MG63 (cell line): ENCODE measurements around the gene ZNF668. TPM values are rescaled to one million over a fixed set of nuclear protein-coding genes. Genes with fewer than 3 reads are reported as not detected.

Experiments
- DNase-seq: peaks from one replicate; pipeline ENCODE4 v3.0.0-alpha.2; 2020
- H3K27me3 ChIP-seq: fragments of 250-450 bp; sonication (Bioruptor Pico); 2 replicates; pipeline ENCODE4 v1.5.1; 2020; ENCODE audit warnings: mild to moderate bottlenecking, moderate library complexity
- H3K36me3 ChIP-seq: fragments of 250-450 bp; sonication (Bioruptor Pico); 2 replicates; pipeline ENCODE4 v1.5.1; 2020; ENCODE audit warnings: mild to moderate bottlenecking, moderate library complexity
- H3K4me3 ChIP-seq: fragments of 250-450 bp; sonication (Bioruptor Pico); 2 replicates; pipeline ENCODE4 v1.5.1; 2020; ENCODE audit warnings: mild to moderate bottlenecking, moderate library complexity
- H3K9me3 ChIP-seq: fragments of 250-450 bp; sonication (Bioruptor Pico); 2 replicates; pipeline ENCODE4 v1.5.1; 2020; ENCODE audit warnings: mild to moderate bottlenecking, moderate library complexity
- total RNA-seq: library from RNA; depleted of rRNA; stranded (reverse); fragments of >200 nt; shearing (Covaris generic); gene quantifications from 2 replicates; pipeline ENCODE4 v1.2.3, GENCODE V29; 2014; ENCODE audit warnings: low replicate concordance; rRNA removed

ZNF668 gene
- total RNA-seq, result 34.1 and 47.4 TPM in 2 replicates

DNA sequence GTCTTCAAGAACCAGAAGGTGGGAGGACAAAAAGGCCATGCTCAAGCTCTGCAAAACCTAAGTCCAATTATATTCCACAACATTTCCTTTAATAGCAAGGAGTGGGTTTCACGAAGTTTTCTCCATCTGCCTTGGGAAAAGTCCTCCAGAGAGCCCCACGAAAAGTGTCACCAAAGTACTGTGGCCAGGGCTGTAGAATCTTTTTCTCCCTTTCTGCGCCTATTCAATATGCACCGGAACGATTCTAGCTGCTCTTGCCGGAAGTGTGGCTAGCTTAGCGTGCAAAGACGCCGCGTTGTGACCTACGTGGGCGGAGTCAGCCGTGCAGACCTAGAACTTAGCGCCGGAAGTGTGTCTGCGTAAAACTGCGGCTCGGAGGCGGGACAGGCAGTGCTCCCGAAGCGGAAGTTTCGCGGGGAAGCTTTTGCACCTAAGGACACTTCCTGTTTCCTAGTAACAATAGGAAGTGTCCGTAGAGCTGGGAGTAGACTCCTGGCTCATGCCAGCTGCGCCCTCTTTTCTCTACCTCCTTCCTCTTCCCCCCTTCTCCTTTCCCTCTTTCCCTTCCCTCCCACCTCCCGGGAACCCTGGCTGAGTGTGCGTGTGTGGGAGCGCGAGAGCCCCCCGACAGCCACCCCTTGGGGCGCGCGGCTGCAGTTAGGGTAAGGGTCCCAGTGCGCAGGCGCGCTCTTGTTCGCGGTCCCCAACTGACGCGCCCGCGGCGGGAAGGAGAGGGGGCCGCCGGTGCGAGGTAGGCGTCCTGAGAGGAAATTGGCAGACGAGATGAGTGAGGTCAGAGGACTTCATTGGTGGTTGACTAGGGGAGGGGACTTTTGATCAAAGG is at the start of gene ZNF668, which contains the start of gene ZNF646:
Gene ZNF668 (minus strand): TSS at position 271 of the 844 bp plus-strand sequence. CDS start 9,781 bp downstream, outside the sequence.
Gene ZNF646 (plus strand): TSS at position 453 of the 844 bp plus-strand sequence. CDS start 1,903 bp downstream, outside the sequence.
- H3K4me3 ChIP-seq, result peak within 1 kb of the TSS; percentile 94
- DNase-seq, result peak; percentile 100
- H3K36me3 ChIP-seq, result peaks cover 39% of the 10 kb centered on the region
- no peaks in the 10 kb centered on the region for H3K9me3 ChIP-seq
- no peaks in the 10 kb centered on the region for H3K27me3 ChIP-seq

DNA sequence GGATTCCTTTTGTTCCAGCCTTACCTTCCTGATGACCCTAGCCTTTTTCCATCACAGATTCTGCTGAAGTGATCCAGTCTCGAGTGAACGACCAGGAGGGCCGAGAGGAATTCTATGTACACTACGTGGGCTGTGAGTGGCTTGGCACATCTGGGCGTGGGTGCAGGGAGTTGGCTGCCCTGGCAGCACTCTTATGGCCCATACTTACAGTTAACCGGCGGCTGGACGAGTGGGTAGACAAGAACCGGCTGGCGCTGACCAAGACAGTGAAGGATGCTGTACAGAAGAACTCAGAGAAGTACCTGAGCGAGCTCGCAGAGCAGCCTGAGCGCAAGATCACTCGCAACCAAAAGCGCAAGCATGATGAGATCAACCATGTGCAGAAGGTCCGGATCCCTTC is 46.1 kb upstream of the ZNF668 start:
- no peak overlapping the region for H3K4me3 ChIP-seq
- H3K36me3 ChIP-seq, result peaks cover 60% of the 10 kb centered on the region
- H3K9me3 ChIP-seq, result no peaks in the 10 kb centered on the region
- DNase-seq, result no peak
- H3K27me3 ChIP-seq, result no peaks in the 10 kb centered on the region

DNA sequence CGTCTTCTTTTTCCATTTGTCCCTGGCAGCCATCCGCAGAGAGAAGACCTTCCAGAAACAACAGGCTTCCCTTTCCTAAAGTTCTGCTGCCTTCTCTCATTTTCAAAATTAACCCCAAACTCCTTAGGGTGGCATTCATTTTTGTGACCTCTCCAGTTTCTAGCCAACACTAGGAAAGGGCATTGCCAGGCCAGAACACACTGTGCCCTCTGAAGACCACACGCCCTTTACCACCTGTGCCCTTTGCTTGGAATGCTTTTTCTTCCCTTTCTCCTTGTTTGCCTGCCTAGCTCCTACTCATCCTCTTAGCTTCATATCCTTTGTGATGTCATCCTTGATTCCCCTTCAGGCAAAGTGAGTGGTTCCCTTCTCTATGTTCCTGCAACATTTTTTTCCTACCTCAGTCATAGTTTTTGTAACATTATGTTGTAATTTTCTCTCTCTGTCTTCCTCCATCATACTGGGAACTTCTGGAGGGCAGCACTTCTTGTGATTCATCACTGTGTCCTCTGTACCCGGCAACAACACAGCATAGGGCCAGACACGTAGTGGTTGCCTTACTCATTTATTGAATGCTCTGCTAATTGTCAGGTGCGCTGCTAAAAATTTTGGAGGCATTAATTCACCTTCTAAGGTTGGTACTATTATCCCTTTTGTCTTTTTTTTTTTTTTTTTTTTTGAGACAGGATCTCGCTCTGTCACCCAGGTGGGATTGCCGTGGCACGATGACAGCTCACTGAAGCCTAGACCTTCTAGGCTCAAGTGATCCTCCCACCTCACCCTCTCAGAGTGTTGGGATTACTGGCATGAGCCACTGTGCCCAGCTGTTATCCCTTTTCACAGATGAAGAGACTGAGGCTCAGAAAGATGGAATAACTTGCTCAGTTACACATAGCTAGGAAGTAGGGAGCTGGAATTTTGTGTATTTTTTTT is 44.4 kb upstream of the ZNF668 start:
- H3K36me3 ChIP-seq, result peaks cover 52% of the 10 kb centered on the region
- H3K27me3 ChIP-seq, result no peaks in the 10 kb centered on the region
- H3K4me3 ChIP-seq, result peak overlapping the region; percentile 94
- no peak for DNase-seq
- no peaks in the 10 kb centered on the region for H3K9me3 ChIP-seq

DNA sequence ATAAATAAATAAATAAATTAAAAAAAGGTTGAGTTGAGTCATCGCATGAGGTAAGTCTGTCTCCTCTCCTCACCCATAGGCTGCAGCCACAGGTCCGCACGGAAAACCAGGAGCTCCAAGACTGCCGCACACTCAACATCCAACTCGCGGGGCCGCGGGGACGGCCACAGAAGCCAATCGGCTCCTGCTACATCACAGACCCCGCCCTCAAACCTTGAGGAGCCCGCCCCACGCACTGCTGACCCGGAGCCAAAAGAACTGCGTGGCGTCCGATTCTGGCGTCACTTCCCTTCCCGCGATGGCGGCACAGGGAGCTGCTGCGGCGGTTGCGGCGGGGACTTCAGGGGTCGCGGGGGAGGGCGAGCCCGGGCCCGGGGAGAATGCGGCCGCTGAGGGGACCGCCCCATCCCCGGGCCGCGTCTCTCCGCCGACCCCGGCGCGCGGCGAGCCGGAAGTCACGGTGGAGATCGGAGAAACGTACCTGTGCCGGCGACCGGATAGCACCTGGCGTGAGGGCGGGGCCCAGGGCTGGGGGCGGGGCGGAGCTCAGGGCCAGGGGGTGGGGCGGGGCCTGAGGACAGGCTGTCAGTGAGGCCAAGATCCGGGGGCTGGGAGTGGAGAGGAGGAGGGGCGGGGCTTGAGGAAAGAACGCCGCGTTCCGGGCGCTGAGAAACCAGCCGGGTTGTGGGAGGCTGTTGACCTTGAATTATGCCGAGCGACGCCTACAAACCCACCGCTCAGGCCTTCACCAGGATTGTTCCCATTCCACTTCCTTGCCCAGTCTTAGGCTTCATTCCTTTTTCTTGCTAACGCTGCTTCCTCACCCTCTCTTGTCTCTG is 43.6 kb upstream of the ZNF668 start, which contains the start of gene KAT8:
Gene KAT8 (plus strand): TSS at position 281 of the 839 bp plus-strand sequence. CDS start 18 bp downstream, at position 299.
- Histone ChIP-seq H3K36me3 (peaks cover 50% of the 10 kb centered on the region), H3K4me3 (peak within 1 kb of the TSS; percentile 94), H3K27me3 (no peaks in the 10 kb centered on the region), H3K9me3 (no peaks in the 10 kb centered on the region)
- DNase-seq, result peak; percentile 99

DNA sequence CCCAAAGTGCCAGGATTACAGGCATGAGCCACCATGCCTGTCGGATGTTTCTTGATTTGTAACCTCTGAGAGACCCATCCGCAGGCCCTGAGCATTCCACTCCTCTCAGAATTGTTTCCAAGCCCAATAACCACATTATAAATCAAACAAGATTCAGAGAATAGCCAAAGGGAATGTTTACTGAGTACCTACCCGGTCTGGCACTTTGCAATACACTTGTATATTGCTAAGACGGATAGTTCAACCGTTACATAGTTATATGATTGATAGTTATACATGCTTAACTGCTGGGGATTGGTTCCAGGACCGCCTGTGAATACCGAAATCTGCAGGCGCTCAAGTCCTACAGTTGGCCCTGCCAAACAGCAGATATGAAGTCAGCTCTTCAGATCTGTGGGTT is 40.4 kb upstream of the ZNF668 start:
- Histone ChIP-seq H3K27me3 (no peaks in the 10 kb centered on the region), H3K36me3 (peaks cover 53% of the 10 kb centered on the region), H3K9me3 (no peaks in the 10 kb centered on the region), H3K4me3 (no peak overlapping the region)
- no peak for DNase-seq

DNA sequence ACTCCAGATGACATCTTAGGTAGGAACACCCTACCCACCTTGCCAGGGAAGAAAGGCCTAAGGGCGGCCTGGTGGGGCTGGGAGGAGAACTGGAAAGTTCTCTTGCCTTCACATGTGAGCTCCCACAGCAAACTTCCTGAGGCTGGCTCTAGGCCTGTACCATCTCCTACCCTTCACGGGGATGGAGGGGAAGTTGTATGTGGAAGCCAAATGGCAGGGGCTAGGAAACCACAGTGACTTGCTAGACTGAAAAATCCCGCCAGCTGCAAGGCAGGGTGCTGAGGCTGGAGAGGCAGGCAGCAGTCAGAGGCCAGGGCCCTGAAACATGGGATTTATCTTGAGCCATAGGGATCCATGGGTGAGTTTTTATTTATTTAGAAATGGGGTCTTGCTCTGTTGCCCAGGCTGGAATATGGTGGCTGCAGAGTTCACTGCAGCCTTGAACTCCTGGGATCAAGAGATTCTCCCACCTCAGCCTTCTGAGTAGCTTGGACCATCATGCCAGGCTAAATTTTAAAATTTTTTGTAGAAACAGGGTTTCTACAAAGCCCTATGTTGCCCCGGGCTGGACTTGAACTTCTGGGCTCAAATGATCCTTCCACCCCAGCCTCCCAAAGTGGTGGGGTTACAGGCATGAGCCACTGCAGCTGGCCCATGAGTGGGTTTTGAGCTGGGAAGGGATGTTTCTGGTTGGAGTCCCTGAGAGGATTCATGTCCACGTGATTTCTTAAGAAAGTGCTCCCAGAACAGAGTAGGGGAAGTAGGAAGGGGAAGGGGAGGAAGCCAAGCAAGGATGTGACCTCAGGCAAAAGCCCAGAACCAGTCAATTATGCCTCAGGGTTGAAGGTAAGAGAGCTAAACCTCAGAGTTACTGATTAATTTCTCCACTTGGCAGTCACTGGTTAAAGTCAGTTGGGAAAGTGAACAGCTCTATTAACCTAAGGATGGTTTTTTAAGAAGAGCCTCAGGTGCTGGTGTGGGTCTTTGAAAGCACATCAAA is 39.4 kb upstream of the ZNF668 start:
- Histone ChIP-seq H3K27me3 (no peaks in the 10 kb centered on the region), H3K9me3 (no peaks in the 10 kb centered on the region), H3K4me3 (no peak overlapping the region), H3K36me3 (peaks cover 46% of the 10 kb centered on the region)
- no peak for DNase-seq

DNA sequence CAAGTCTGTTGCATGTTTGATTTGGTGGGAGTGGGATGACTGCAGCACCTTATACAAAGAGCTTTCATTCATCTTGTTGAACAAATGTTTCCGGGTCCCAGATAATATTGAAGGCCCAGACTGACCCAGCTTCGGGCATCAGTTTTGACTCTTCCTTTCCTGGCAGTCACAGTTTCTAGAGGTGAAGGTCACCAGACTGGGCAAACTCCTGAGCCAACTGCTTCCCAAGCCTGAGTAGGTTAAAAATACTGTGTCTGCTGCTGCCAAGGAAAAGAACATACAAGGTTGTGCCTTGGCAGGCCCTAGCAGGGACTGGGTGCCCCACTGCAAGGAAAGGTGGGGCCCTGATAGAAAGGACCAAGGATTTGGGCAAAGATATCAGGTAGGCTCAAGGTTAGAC is 38.7 kb upstream of the ZNF668 start:
- DNase-seq, result no peak
- H3K27me3 ChIP-seq, result no peaks in the 10 kb centered on the region
- no peaks in the 10 kb centered on the region for H3K9me3 ChIP-seq
- peaks cover 45% of the 10 kb centered on the region for H3K36me3 ChIP-seq
- no peak overlapping the region for H3K4me3 ChIP-seq

GRCh38 chr16:31111881-31112466 is 37.9 kb upstream of the ZNF668 start:
- H3K27me3 ChIP-seq, result no peaks in the 10 kb centered on the region
- no peak overlapping the region for H3K4me3 ChIP-seq
- H3K9me3 ChIP-seq, result no peaks in the 10 kb centered on the region
- no peak for DNase-seq
- H3K36me3 ChIP-seq, result peaks cover 45% of the 10 kb centered on the region

- no peaks in the 10 kb centered on the region for H3K9me3 ChIP-seq
- peaks cover 40% of the 10 kb centered on the region for H3K36me3 ChIP-seq
- no peak overlapping the region for H3K4me3 ChIP-seq
- no peaks in the 10 kb centered on the region for H3K27me3 ChIP-seq
- no peak for DNase-seq
These were observed 36.3 kb upstream of the ZNF668 start for GRCh38 chr16:31110106-31111034.

DNA sequence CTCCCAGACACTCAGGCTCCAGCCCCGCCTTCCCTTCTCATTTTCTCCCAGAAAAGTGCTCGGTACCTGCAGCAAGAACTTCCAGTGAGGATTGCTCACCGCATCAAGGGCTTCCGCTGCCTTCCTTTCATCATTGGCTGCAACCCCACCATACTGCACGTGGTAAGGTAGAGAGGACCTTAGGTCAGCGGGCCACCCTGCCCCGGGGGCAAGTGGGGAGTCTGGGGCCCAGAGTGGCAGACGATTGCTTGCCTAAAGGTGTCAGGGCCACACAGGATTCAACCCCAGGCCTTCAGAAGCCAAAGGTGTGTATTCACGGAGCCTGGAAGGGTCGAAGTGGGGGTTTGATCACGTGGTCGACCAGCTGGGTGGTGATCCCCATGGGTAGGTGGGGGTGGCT is 35.6 kb upstream of the ZNF668 start:
- H3K9me3 ChIP-seq, result no peaks in the 10 kb centered on the region
- no peaks in the 10 kb centered on the region for H3K27me3 ChIP-seq
- no peak overlapping the region; the same call in 1 of the 2 replicates for H3K4me3 ChIP-seq
- H3K36me3 ChIP-seq, result peaks cover 40% of the 10 kb centered on the region
- no peak for DNase-seq

- peak overlapping the region; percentile 88 for H3K4me3 ChIP-seq
- peaks cover 40% of the 10 kb centered on the region for H3K36me3 ChIP-seq
- no peak for DNase-seq
- H3K27me3 ChIP-seq, result no peaks in the 10 kb centered on the region
- no peaks in the 10 kb centered on the region for H3K9me3 ChIP-seq
These were observed 34.9 kb upstream of the ZNF668 start for GRCh38 chr16:31108794-31109558.

DNA sequence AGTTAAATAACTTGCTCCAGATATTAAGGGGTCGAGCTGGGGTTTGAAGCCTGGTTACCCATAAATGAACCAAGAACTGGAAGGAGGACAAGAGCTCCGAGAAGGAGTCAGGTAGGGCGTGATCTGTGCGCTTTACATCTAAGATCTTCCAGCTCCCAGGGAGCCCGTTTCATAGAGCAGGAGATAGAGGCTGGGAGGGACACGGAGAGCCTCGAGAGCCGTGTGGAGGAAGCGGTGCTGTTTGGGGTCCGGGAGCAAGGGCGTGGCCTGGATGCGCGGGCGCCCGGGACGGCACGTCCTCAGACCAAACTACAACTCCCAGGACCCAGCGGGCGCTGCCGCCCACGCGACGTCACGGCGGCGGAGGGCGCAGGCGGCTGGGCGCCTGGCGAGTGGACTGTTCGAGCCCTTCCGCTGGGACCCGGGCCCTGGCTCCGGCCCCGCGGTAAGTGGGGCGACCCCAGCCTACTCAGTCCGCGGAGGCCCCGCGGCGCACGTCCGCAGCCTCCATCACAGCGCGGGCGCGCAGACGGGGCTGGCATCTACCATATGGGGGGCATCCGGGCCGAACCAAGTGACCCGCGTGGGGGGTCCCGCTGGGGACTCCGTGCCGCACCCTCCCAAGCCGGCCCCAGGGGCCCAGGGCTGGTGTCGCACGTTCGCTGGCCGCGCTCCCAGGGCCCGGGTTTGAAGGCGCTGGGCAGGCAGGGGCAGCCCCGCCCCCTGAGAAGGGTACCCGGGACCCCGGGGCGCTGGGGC is 34.2 kb upstream of the ZNF668 start, which contains the start of gene BCKDK:
Gene BCKDK (plus strand): TSS at position 352 of the 759 bp plus-strand sequence. CDS start 838 bp downstream, outside the sequence.
- H3K36me3 ChIP-seq, result peaks cover 40% of the 10 kb centered on the region

More for the DNA sequence above, 34.2 kb upstream of the ZNF668 start, which contains the start of gene BCKDK:
- H3K9me3 ChIP-seq, result no peaks in the 10 kb centered on the region
- no peaks in the 10 kb centered on the region for H3K27me3 ChIP-seq
- peak; percentile 92 for DNase-seq
- H3K4me3 ChIP-seq, result peak within 1 kb of the TSS; percentile 88
